HEK293 (cell line): ENCODE results near the gene RPL10.

Experiments used
- CTCF ChIA-PET: fragments of 350-600 bp; formaldehyde crosslinking; extraction: SDS; loops from one replicate; lab custom pipeline; 2021; ENCODE audit warnings: antibody characterized with exemption; lab: Yijun Ruan, JAX
- POLR2A ChIA-PET: fragments of 300-600 bp; formaldehyde crosslinking; extraction: SDS; loops from one replicate; lab custom pipeline; 2020; ENCODE audit warnings: antibody characterized with exemption, inconsistent platforms; lab: Yijun Ruan, JAX
- H3K27ac ChIP-seq: fragments of 200-500 bp; sonication (Bioruptor generic); 2 replicates; pipeline ENCODE4 v1.5.1; 2014; ENCODE audit warnings: low read depth, low read length, control low read depth, inconsistent platforms; ENCODE audit errors: extremely low read depth
- H3K36me3 ChIP-seq, 2 experiments: fragments of 200-500 bp in 1 of 2; sonication (Bioruptor generic) in 1 of 2; 1 replicate in 1 of 2; 2 replicates in 1 of 2; pipeline ENCODE4 v1.5.1; 2014 to 2017; ENCODE audit warnings: inconsistent platforms in 2 of 2, low read length in 2 of 2; ENCODE audit not compliant: control insufficient read depth in 2 of 2, insufficient read depth in 1 of 2
- H3K4me1 ChIP-seq: fragments of 200-500 bp; sonication (Bioruptor generic); 2 replicates; pipeline ENCODE4 v1.5.1; 2014; ENCODE audit warnings: mild to moderate bottlenecking, low read length, inconsistent platforms; ENCODE audit not compliant: control insufficient read depth, insufficient read depth
- H3K4me3 ChIP-seq: 2 replicates; pipeline ENCODE4 v1.5.1; 2011; ENCODE audit warnings: low read depth, mild to moderate bottlenecking, control low read depth, low read length, moderate library complexity
- H3K9me3 ChIP-seq: fragments of 200-500 bp; sonication (Bioruptor generic); 2 replicates; pipeline ENCODE4 v1.5.1; 2014; ENCODE audit warnings: low read depth, low read length, inconsistent platforms; ENCODE audit not compliant: control insufficient read depth, insufficient read depth
- FEZF1 ChIP-seq: fragments of 450-650 bp; formaldehyde crosslinking; IDR thresholded peaks from 2 replicates; pipeline ENCODE4 v1.5.1; 2016; ENCODE audit warnings: missing biosample characterization, missing genetic modification characterization
- GLIS2 ChIP-seq: fragments of 450-650 bp; formaldehyde crosslinking; IDR thresholded peaks from 2 replicates; pipeline ENCODE4 v1.5.1; 2016; ENCODE audit warnings: missing biosample characterization, missing genetic modification characterization
- HOXA7 ChIP-seq: sonication (generic); formaldehyde crosslinking; IDR thresholded peaks from 2 replicates; pipeline ENCODE4 v1.8.1; 2022; ENCODE audit warnings: missing genetic modification reagents, borderline replicate concordance
- HOXC10 ChIP-seq: sonication (generic); formaldehyde crosslinking; IDR thresholded peaks from 2 replicates; pipeline ENCODE4 v1.8.1; 2023; ENCODE audit warnings: mild to moderate bottlenecking, missing genetic modification reagents
- IKZF3 ChIP-seq: fragments of 450-650 bp; IDR thresholded peaks from 2 replicates; pipeline ENCODE4 v1.5.0; 2018; ENCODE audit warnings: missing biosample characterization, mild to moderate bottlenecking, missing genetic modification characterization, moderate library complexity
- SCRT1 ChIP-seq: fragments of 450-650 bp; formaldehyde crosslinking; IDR thresholded peaks from 2 replicates; pipeline ENCODE4 v1.5.1; 2016; ENCODE audit warnings: missing biosample characterization, missing genetic modification characterization, borderline replicate concordance
- ZBTB1 ChIP-seq: fragments of 450-650 bp; formaldehyde crosslinking; IDR thresholded peaks from 2 replicates; pipeline ENCODE4 v1.5.1; 2016; ENCODE audit warnings: missing biosample characterization, missing genetic modification characterization
- ZNF10 ChIP-seq: fragments of 450-650 bp; formaldehyde crosslinking; IDR thresholded peaks from 2 replicates; pipeline ENCODE4 v1.5.1; 2017; ENCODE audit warnings: missing biosample characterization, missing genetic modification characterization
- ZNF169 ChIP-seq: fragments of 450-650 bp; formaldehyde crosslinking; IDR thresholded peaks from 2 replicates; pipeline ENCODE4 v1.5.1; 2016; ENCODE audit warnings: missing biosample characterization, missing genetic modification characterization
- ZNF23 ChIP-seq: fragments of 450-650 bp; formaldehyde crosslinking; IDR thresholded peaks from 2 replicates; pipeline ENCODE4 v1.5.1; 2016; ENCODE audit warnings: missing biosample characterization, missing genetic modification characterization, borderline replicate concordance
- ZNF239 ChIP-seq: fragments of 450-650 bp; formaldehyde crosslinking; IDR thresholded peaks from 2 replicates; pipeline ENCODE4 v1.5.1; 2016; ENCODE audit warnings: missing biosample characterization, missing genetic modification characterization
- ZNF335 ChIP-seq: fragments of 450-650 bp; formaldehyde crosslinking; conservative IDR thresholded peaks from 2 replicates; pipeline ENCODE4 v1.5.1; 2016; ENCODE audit warnings: missing biosample characterization, missing genetic modification characterization
- ZNF433 ChIP-seq: fragments of 450-650 bp; formaldehyde crosslinking; IDR thresholded peaks from 2 replicates; pipeline ENCODE4 v1.5.1; 2016; ENCODE audit warnings: missing biosample characterization, missing genetic modification characterization, low read depth
- ZNF48 ChIP-seq: fragments of 450-650 bp; formaldehyde crosslinking; IDR thresholded peaks from 2 replicates; pipeline ENCODE4 v1.5.1; 2016; ENCODE audit warnings: missing biosample characterization, missing genetic modification characterization
- ZNF585B ChIP-seq: fragments of 450-650 bp; formaldehyde crosslinking; IDR thresholded peaks from 2 replicates; pipeline ENCODE4 v1.5.1; 2016; ENCODE audit warnings: missing biosample characterization, missing genetic modification characterization
- ZNF701 ChIP-seq: fragments of 450-650 bp; formaldehyde crosslinking; IDR thresholded peaks from 2 replicates; pipeline ENCODE4 v1.5.1; 2016; ENCODE audit warnings: missing biosample characterization, missing genetic modification characterization
- ZNF768 ChIP-seq: fragments of 450-650 bp; formaldehyde crosslinking; IDR thresholded peaks from 2 replicates; pipeline ENCODE4 v1.5.1; 2018; ENCODE audit warnings: missing biosample characterization, mild to moderate bottlenecking, missing genetic modification characterization
- ZNF843 ChIP-seq: fragments of 450-650 bp; formaldehyde crosslinking; IDR thresholded peaks from 2 replicates; pipeline ENCODE4 v1.5.1; 2016; ENCODE audit warnings: missing biosample characterization, missing genetic modification characterization
- ZSCAN16 ChIP-seq: fragments of 450-650 bp; formaldehyde crosslinking; IDR thresholded peaks from 2 replicates; pipeline ENCODE4 v1.5.1; 2016; ENCODE audit warnings: missing biosample characterization, missing genetic modification characterization
- TF ChIP-seq, protein P1 (sequence below): fragments of 450-650 bp; formaldehyde crosslinking; IDR thresholded peaks from 2 replicates; pipeline ENCODE4 v1.5.1; 2016; ENCODE audit warnings: missing biosample characterization, missing genetic modification characterization
- TF ChIP-seq, protein P2 (sequence below): fragments of 450-650 bp; formaldehyde crosslinking; IDR thresholded peaks from 2 replicates; pipeline ENCODE4 v1.5.1; 2016; ENCODE audit warnings: missing biosample characterization, missing genetic modification characterization, borderline replicate concordance
- TF ChIP-seq, protein P3 (sequence below): fragments of 450-650 bp; formaldehyde crosslinking; IDR thresholded peaks from 2 replicates; pipeline ENCODE4 v1.5.1; 2016; ENCODE audit warnings: missing biosample characterization, missing genetic modification characterization
- TF ChIP-seq, protein P4 (sequence below): fragments of 450-650 bp; formaldehyde crosslinking; IDR thresholded peaks from 2 replicates; pipeline ENCODE4 v1.5.1; 2016; ENCODE audit warnings: missing biosample characterization, missing genetic modification characterization

Gene RPL10

DNA sequence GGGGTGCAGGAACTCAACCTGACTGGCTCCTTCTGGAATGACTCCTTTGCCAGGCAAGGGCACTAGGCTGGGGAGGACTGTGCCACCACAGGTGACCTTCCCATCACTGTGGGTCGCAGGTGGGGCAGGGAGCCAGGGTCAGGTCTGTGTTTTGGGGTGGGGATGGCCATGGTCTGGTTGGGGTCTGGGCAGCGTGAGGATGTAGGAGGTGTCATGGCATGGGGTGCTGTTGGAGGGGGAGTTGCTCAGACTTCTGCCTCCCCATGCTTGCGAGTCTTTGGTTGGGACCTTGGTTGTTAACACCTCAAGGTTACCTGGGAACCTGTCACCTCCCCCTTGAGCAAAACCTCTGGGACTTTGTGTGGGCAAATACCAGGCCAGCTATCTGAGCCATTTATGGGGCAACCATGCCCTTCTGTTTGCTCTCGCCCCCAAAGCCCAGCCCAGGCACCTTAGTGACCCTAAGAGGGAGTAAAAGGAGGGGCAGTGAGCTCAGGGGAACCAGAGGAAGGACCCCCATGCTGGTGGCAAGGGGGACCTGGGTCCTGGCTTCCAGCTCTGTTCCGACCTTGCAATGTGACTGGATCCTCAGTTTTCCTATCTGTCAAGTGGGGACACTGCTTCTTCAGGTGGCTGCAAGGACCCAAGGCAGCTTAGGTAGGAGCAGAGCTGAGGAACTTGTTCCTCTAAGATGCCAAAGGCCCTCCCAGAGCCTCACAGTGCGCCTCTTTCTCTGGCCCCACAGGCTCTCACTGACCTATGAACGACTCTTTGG, 36.4 kb downstream of the RPL10 start:
- POLR2A ChIA-PET = interaction anchor here (1.3 kb wide), 1 partner anchor 10 kb away, joined by 3 read pairs; no protein-coding TSS in a partner anchor
- CTCF ChIA-PET = no interaction called here
- H3K36me3 ChIP-seq = peaks cover 5 to 71% of the 10 kb centered on the region in 2 experiments; a peak in 2 of 3 replicates

More for the DNA sequence above, 36.4 kb downstream of the RPL10 start:
- Histone ChIP-seq H3K4me1 (no peaks in the 10 kb centered on the region), H3K4me3 (no peak overlapping the region), H3K9me3 (no peaks in the 10 kb centered on the region), H3K27ac (no peak overlapping the region)
- TF ChIP-seq GLIS2 (tag by site-specific recombination) = 0 out of 2 replicates have a peak, but pooled peaks have one; percentile 7
- no peak for TF ChIP-seq ZNF701 (tag by site-specific recombination)
- no peak for TF ChIP-seq ZNF169
- TF ChIP-seq, protein P1, sequence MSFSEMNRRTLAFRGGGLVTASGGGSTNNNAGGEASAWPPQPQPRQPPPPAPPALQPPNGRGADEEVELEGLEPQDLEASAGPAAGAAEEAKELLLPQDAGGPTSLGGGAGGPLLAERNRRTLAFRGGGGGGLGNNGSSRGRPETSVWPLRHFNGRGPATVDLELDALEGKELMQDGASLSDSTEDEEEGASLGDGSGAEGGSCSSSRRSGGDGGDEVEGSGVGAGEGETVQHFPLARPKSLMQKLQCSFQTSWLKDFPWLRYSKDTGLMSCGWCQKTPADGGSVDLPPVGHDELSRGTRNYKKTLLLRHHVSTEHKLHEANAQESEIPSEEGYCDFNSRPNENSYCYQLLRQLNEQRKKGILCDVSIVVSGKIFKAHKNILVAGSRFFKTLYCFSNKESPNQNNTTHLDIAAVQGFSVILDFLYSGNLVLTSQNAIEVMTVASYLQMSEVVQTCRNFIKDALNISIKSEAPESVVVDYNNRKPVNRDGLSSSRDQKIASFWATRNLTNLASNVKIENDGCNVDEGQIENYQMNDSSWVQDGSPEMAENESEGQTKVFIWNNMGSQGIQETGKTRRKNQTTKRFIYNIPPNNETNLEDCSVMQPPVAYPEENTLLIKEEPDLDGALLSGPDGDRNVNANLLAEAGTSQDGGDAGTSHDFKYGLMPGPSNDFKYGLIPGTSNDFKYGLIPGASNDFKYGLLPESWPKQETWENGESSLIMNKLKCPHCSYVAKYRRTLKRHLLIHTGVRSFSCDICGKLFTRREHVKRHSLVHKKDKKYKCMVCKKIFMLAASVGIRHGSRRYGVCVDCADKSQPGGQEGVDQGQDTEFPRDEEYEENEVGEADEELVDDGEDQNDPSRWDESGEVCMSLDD (tag by site-specific recombination) = no peak
- TF ChIP-seq SCRT1 = 0 out of 2 replicates have a peak, but pooled peaks have one; percentile 11
- TF ChIP-seq, protein P2, sequence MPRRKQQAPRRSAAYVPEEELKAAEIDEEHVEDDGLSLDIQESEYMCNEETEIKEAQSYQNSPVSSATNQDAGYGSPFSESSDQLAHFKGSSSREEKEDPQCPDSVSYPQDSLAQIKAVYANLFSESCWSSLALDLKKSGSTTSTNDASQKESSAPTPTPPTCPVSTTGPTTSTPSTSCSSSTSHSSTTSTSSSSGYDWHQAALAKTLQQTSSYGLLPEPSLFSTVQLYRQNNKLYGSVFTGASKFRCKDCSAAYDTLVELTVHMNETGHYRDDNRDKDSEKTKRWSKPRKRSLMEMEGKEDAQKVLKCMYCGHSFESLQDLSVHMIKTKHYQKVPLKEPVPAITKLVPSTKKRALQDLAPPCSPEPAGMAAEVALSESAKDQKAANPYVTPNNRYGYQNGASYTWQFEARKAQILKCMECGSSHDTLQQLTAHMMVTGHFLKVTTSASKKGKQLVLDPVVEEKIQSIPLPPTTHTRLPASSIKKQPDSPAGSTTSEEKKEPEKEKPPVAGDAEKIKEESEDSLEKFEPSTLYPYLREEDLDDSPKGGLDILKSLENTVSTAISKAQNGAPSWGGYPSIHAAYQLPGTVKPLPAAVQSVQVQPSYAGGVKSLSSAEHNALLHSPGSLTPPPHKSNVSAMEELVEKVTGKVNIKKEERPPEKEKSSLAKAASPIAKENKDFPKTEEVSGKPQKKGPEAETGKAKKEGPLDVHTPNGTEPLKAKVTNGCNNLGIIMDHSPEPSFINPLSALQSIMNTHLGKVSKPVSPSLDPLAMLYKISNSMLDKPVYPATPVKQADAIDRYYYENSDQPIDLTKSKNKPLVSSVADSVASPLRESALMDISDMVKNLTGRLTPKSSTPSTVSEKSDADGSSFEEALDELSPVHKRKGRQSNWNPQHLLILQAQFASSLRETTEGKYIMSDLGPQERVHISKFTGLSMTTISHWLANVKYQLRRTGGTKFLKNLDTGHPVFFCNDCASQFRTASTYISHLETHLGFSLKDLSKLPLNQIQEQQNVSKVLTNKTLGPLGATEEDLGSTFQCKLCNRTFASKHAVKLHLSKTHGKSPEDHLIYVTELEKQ = no peak
- TF ChIP-seq, protein P3, sequence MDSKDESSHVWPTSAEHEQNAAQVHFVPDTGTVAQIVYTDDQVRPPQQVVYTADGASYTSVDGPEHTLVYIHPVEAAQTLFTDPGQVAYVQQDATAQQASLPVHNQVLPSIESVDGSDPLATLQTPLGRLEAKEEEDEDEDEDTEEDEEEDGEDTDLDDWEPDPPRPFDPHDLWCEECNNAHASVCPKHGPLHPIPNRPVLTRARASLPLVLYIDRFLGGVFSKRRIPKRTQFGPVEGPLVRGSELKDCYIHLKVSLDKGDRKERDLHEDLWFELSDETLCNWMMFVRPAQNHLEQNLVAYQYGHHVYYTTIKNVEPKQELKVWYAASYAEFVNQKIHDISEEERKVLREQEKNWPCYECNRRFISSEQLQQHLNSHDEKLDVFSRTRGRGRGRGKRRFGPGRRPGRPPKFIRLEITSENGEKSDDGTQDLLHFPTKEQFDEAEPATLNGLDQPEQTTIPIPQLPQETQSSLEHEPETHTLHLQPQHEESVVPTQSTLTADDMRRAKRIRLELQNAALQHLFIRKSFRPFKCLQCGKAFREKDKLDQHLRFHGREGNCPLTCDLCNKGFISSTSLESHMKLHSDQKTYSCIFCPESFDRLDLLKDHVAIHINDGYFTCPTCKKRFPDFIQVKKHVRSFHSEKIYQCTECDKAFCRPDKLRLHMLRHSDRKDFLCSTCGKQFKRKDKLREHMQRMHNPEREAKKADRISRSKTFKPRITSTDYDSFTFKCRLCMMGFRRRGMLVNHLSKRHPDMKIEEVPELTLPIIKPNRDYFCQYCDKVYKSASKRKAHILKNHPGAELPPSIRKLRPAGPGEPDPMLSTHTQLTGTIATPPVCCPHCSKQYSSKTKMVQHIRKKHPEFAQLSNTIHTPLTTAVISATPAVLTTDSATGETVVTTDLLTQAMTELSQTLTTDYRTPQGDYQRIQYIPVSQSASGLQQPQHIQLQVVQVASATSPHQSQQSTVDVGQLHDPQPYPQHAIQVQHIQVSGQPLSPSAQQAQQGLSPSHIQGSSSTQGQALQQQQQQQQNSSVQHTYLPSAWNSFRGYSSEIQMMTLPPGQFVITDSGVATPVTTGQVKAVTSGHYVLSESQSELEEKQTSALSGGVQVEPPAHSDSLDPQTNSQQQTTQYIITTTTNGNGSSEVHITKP (tag by site-specific recombination) = peak; percentile 59
- no peak for TF ChIP-seq ZNF10 (tag by site-specific recombination)
- no peak for TF ChIP-seq ZSCAN16
- no peak for TF ChIP-seq HOXC10 (CRISPR knock-in tag)
- no peak for TF ChIP-seq ZBTB1 (tag by site-specific recombination)
- no peak for TF ChIP-seq ZNF585B (tag by site-specific recombination)
- no peak for TF ChIP-seq ZNF23 (tag by site-specific recombination)
- TF ChIP-seq ZNF843 (tag by site-specific recombination) = no peak
- TF ChIP-seq ZNF239 (tag by site-specific recombination) = no peak
- TF ChIP-seq ZNF335 (tag by site-specific recombination) = no peak
- no peak for TF ChIP-seq ZNF768 (tag by site-specific recombination)
- TF ChIP-seq ZNF433 (tag by site-specific recombination) = no peak
- no peak for TF ChIP-seq FEZF1 (tag by site-specific recombination)
- TF ChIP-seq IKZF3 (tag by site-specific recombination) = no peak
- TF ChIP-seq ZNF48 (tag by site-specific recombination) = no peak
- TF ChIP-seq HOXA7 = no peak
- TF ChIP-seq, protein P4, sequence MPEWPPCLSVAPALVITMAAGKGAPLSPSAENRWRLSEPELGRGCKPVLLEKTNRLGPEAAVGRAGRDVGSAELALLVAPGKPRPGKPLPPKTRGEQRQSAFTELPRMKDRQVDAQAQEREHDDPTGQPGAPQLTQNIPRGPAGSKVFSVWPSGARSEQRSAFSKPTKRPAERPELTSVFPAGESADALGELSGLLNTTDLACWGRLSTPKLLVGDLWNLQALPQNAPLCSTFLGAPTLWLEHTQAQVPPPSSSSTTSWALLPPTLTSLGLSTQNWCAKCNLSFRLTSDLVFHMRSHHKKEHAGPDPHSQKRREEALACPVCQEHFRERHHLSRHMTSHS (tag by site-specific recombination) = no peak
